HG03064 (cell line): ENCODE measurements around the gene RUNX1.
"Not testable (repeated sequence)": the region's sequence is repeated elsewhere in the genome, so short reads cannot be mapped to it uniquely, and the experiment has no call there.

Experiments
- ATAC-seq: cut with Tn5 transposase; IDR thresholded peaks from one replicate; pipeline ENCODE4 v1.9.1; 2021; ENCODE audit warnings: low read depth; ENCODE audit not compliant: unreplicated experiment

RUNX1 gene

GRCh38 chr21:34818662-34819158 is 230.4 kb downstream of the RUNX1 start:
- no peak for ATAC-seq

- ATAC-seq = no peak
Measured at GRCh38 chr21:34817821-34818661, 231.1 kb downstream of the RUNX1 start.

GRCh38 chr21:34815831-34816705 is 233.0 kb downstream of the RUNX1 start:
- ATAC-seq = no peak

GRCh38 chr21:34814529-34814951 is 234.6 kb downstream of the RUNX1 start:
- ATAC-seq = no peak

- ATAC-seq = no peak
Measured at GRCh38 chr21:34813266-34813894, 235.7 kb downstream of the RUNX1 start.

GRCh38 chr21:34812504-34813265 is 236.4 kb downstream of the RUNX1 start:
- no peak for ATAC-seq

- no peak for ATAC-seq
Measured at GRCh38 chr21:34811368-34811767, 237.7 kb downstream of the RUNX1 start.

GRCh38 chr21:34810786-34811185 is 238.3 kb downstream of the RUNX1 start:
- no peak for ATAC-seq

GRCh38 chr21:34809822-34810221 is 239.3 kb downstream of the RUNX1 start:
- ATAC-seq = no peak

- no peak for ATAC-seq
Measured at GRCh38 chr21:34808569-34809204, 240.4 kb downstream of the RUNX1 start.

- ATAC-seq = no peak
Measured at GRCh38 chr21:34807881-34808568, 241.1 kb downstream of the RUNX1 start.

- no peak for ATAC-seq
Measured at GRCh38 chr21:34807146-34807880, 241.8 kb downstream of the RUNX1 start.

GRCh38 chr21:34806423-34806822 is 242.7 kb downstream of the RUNX1 start:
- no peak for ATAC-seq

GRCh38 chr21:34805157-34805556 is 243.9 kb downstream of the RUNX1 start:
- ATAC-seq = no peak

GRCh38 chr21:34804584-34804983 is 244.5 kb downstream of the RUNX1 start:
- not testable (repeated sequence) for ATAC-seq

GRCh38 chr21:34803782-34804370 is 245.2 kb downstream of the RUNX1 start:
- ATAC-seq = no peak

GRCh38 chr21:34802180-34802899 is 246.8 kb downstream of the RUNX1 start:
- no peak for ATAC-seq
